Heart left ventricle (tissue), 16 donors: ENCODE data around the gene DNAH7. TPM values are rescaled to one million over a fixed set of nuclear protein-coding genes. Genes with fewer than 3 reads are reported as not detected.
A peak's percentile ranks its signal among the peaks of the same experiment; 100 is the strongest.

ENCODE experiments used
- ATAC-seq, 4 donors: fragments of 200-7000 bp; cut with Tn5 transposase; one replicate each; pipeline ENCODE4 v1.9.1; 2020 to 2022; ENCODE audit warnings: moderate library complexity in 4 of 4, mild to moderate bottlenecking in 3 of 4, moderate number of reproducible peaks in 1 of 4
- DNase-seq, 5 donors: peaks; one replicate each; pipeline ENCODE4 v3.0.0-alpha.2; 2020
- H3K27ac ChIP-seq, 12 donors: fragments of 200-600 bp; sonication (generic) in 4 of 12; one replicate each; pipeline versions ENCODE4 v1.5.0 to v1.8.0; 2016 to 2022; ENCODE audit warnings: mild to moderate bottlenecking in 2 of 12
- H3K27me3 ChIP-seq, 9 donors: fragments of 200-600 bp; sonication (generic) in 2 of 9; one replicate each; pipeline versions ENCODE4 v1.5.1 to v1.8.0; 2016 to 2022; ENCODE audit warnings: mild to moderate bottlenecking in 3 of 9
- H3K36me3 ChIP-seq, 9 donors: fragments of 200-600 bp; sonication (generic) in 2 of 9; one replicate each; pipeline versions ENCODE4 v1.5.0 to v1.8.0; 2018 to 2022; ENCODE audit warnings: mild to moderate bottlenecking in 2 of 9
- H3K4me1 ChIP-seq, 12 donors: fragments of 200-600 bp; sonication (generic) in 4 of 12; one replicate each; pipeline versions ENCODE4 v1.5.0 to v1.8.0; 2016 to 2022; ENCODE audit warnings: mild to moderate bottlenecking in 3 of 12
- H3K4me3 ChIP-seq, 12 donors: fragments of 200-600 bp; sonication (generic) in 4 of 12; one replicate each; pipeline versions ENCODE4 v1.5.0 to v1.8.0; 2017 to 2022; ENCODE audit warnings: mild to moderate bottlenecking in 9 of 12, moderate library complexity in 4 of 12
- H3K9me3 ChIP-seq, 12 donors: fragments of 200-600 bp; sonication (generic) in 4 of 12; one replicate each; pipeline versions ENCODE4 v1.5.0 to v1.8.0; 2016 to 2022; ENCODE audit warnings: mild to moderate bottlenecking in 1 of 12
- CTCF ChIP-seq, 12 donors: fragments of 200-600 bp; sonication (generic) in 4 of 12; IDR thresholded peaks; one replicate each; pipeline versions ENCODE4 v1.5.0 to v1.8.0; 2018 to 2022; ENCODE audit warnings: antibody characterized with exemption in 12 of 12, mild to moderate bottlenecking in 5 of 12
- POLR2A ChIP-seq, 2 donors: fragments of 450-650 bp; IDR thresholded peaks; one replicate each; pipeline ENCODE4 v1.6.1; 2017; ENCODE audit warnings: antibody characterized with exemption in 2 of 2, mild to moderate bottlenecking in 2 of 2, moderate library complexity in 2 of 2
- whole genome bisulfite sequencing, 4 donors: extraction: QIAGEN DNeasy Blood & Tissue Kit in 2 of 4; methylation state at CpG; one replicate each; pipeline versions ENCODE4 v1.1.5 to v1.1.7; 2013 to 2018; 5-methylcytosine and 5-hydroxymethylcytosine counted together
- intact Hi-C, 10 donors: fragments of 100-400 bp; cut with DNase I; formaldehyde crosslinking; loops; one replicate each; pipeline versions ENCODE4 v1.11.1 to v1.14.2; 2022
- long read RNA-seq, 3 donors: library from polyadenylated mRNA; unstranded; transcript quantifications; one replicate each; pipeline ENCODE4 v2.0.0, GENCODE V29; 2020 to 2021
- polyA plus RNA-seq, 2 donors: library from polyadenylated mRNA; stranded (reverse); fragments of 200-250 nt; gene quantifications; one replicate each; pipeline ENCODE4 v1.2.3, GENCODE V29; 2013
- total RNA-seq, 9 donors: library from RNA; depleted of rRNA in 2 of 9; stranded (reverse); fragments of >200 nt in 2 of 9; fragmentation: NEBNext Ultra II Directional in 3 of 9; extraction: Animal tissue kit (Norgen Biotek cat#: 25700) in 3 of 9; gene quantifications; one replicate each; pipeline versions ENCODE4 v1.1.0 to v1.2.4, GENCODE V29; 2016 to 2023
- donor health status: ischemic (EF 13 %, LVEDD 7.1; RV severe dilation, severe dysfunction).
- donor health status: healthy with polysubstance abuse.
- donor health status: DM: no; HTN: yes; CAD: no.
- donor health status: DM: no; HTN: no; CAD: no.
- donor health status: ischemic (EF 25% LVEDD 6.9; RV normal size, moderate dysfunction).
- donor health status: ischemic (EF 25% LVEDD 5.7; RV mildly dilated, moderate dysfunction).
- donor health status: healthy.
- donor health status: DM: yes; HTN: yes; CAD: no.
- donor health status: ischemic (EF 35%, LVEDD 5.7; RV mildly dilated, moderate dysfunction).
- donor health status: nonischemic (EF 11% LVEDD 7.7; RV severe dilation, severe dysfunction).
- donor health status: DM: yes; HTN: yes; CAD: no.
- donor health status: PGD.
- donor health status: ischemic (EF 29% LVEDD 5.4; RV normal size, mild dysfunction).
- donor health status: nonischemic (EF 23%, LVEDD 6.1; RV moderate dilation, normal function).

Gene DNAH7
- total RNA-seq (1 to 10 TPM in 1 of 9 donors, under 1 TPM in 7, not detected in 1; 0.11 to 1.5 (median 0.40) TPM), polyA plus RNA-seq (under 1 TPM; 0.08 to 0.61 TPM)
- long read RNA-seq, donor 1, partial matches to known transcripts, result 0 of 1 reads
- long read RNA-seq, donor 1, other reads (novel, unspliced or antisense), result 1 of 1 reads
- long read RNA-seq, donor 2, partial matches to known transcripts, result 0 of 2 reads
- long read RNA-seq, donor 2, other reads (novel, unspliced or antisense), result 2 of 2 reads
- long read RNA-seq, donor 3, result 0 reads

GRCh38 chr2:196068271-196069209, at the start of gene DNAH7:
Gene DNAH7 (minus strand): TSS chr2:196068837. CDS start chr2:196068711, 126 bp downstream.
- WGBS, 4 donors, result 1 to 2% (median 1%) methylated on average over 36 to 53 of the region's 53 CpGs
- Histone ChIP-seq H3K9me3 (no peaks in the 10 kb centered on the region), H3K36me3 (no peaks in the 10 kb centered on the region), H3K4me3 (peak within 1 kb of the TSS; percentile 60 to 90 (median 75)), H3K4me1 (peaks cover 0 to 17% (median 6%) of the 10 kb centered on the region in 12 donors), H3K27ac (peak within 1 kb of the TSS in 7 of 12 donors; percentile 6 to 51 (median 20)), H3K27me3 (no peaks in the 10 kb centered on the region)
- intact Hi-C loops, result loop anchor here in 7 of 10 donors (5.0 to 10.0 kb wide), 4 partner anchors 404 to 494 kb away; partner anchors contain the start of gene SLC39A10 (in 2 of the 7)
- ATAC-seq (peak; percentile 95 to 99 (median 98)), DNase-seq (peak; percentile 87 to 94 (median 92))
- TF ChIP-seq POLR2A (IDR thresholded peaks at IDR 0.05), result peak in 1 of 2 donors; percentile 38
- peak in 7 of 12 donors; percentile 22 to 95 (median 82) for TF ChIP-seq CTCF (IDR thresholded peaks at IDR 0.05)

- no peak overlapping the region for H3K4me3 ChIP-seq
- WGBS, 4 donors, result 93 to 97% (median 95%) methylated on average over 4 of the region's 4 CpGs
- ATAC-seq (no peak), DNase-seq (no peak)
- H3K4me1 ChIP-seq, result peaks cover 0 to 21% (median 8%) of the 10 kb centered on the region in 12 donors
- TF ChIP-seq CTCF (IDR thresholded peaks at IDR 0.05) (no peak), POLR2A (IDR thresholded peaks at IDR 0.05) (no peak)
- H3K36me3 ChIP-seq, result no peaks in the 10 kb centered on the region
- no peaks in the 10 kb centered on the region for H3K27me3 ChIP-seq
- H3K27ac ChIP-seq, result no peak overlapping the region
- intact Hi-C loops, result no loop called here
- H3K9me3 ChIP-seq, result no peaks in the 10 kb centered on the region
These were observed 48.6 kb upstream of the DNAH7 start for GRCh38 chr2:196117214-196117705.

GRCh38 chr2:196113061-196113974, 44.7 kb upstream of the DNAH7 start:
- TF ChIP-seq CTCF (IDR thresholded peaks at IDR 0.05) (no peak), POLR2A (IDR thresholded peaks at IDR 0.05) (no peak)

More at GRCh38 chr2:196113061-196113974, 44.7 kb upstream of the DNAH7 start:
- no peaks in the 10 kb centered on the region for H3K9me3 ChIP-seq
- H3K4me1 ChIP-seq, result peaks cover 0 to 26% (median 8%) of the 10 kb centered on the region in 12 donors
- no peaks in the 10 kb centered on the region for H3K27me3 ChIP-seq
- peak overlapping the region in 5 of 12 donors; percentile 1 to 11 (median 4) for H3K4me3 ChIP-seq
- peak overlapping the region; percentile 7 to 76 (median 56) for H3K27ac ChIP-seq
- DNase-seq (no peak), ATAC-seq (peak in 1 of 4 donors; percentile 50)
- WGBS, 4 donors, result 34 to 41% (median 35%) methylated on average over 7 of the region's 7 CpGs
- H3K36me3 ChIP-seq, result no peaks in the 10 kb centered on the region
- intact Hi-C loops, result no loop called here
